Left cardiac atrium (tissue), 4 donors: ENCODE measurements around the gene ACSF2. TPM values are rescaled to one million over a fixed set of nuclear protein-coding genes. Genes with fewer than 3 reads are reported as not detected.
A peak's percentile ranks its signal among the peaks of the same experiment; 100 is the strongest.

Experiments used
- ATAC-seq, 2 donors: fragments of 200-7000 bp; cut with Tn5 transposase; one replicate each; pipeline ENCODE4 v1.9.1; 2020; ENCODE audit warnings: mild to moderate bottlenecking in 2 of 2, moderate library complexity in 2 of 2
- DNase-seq: peaks from one replicate; pipeline ENCODE4 v3.0.0-alpha.2; 2020
- intact Hi-C, 2 donors: fragments of 100-400 bp; cut with DNase I; formaldehyde crosslinking; loops; one replicate each; pipeline versions ENCODE4 v1.14.1 to v1.15.1; 2022 to 2023
- total RNA-seq, 2 donors: library from RNA; stranded (reverse); fragmentation: NEBNext Ultra II Directional; extraction: Animal tissue kit (Norgen Biotek cat#: 25700); gene quantifications; one replicate each; pipeline ENCODE4 v1.2.1, GENCODE V29; 2021
- donor health status: DM: no; HTN: yes; CAD: no.
- donor health status: DM: no; HTN: yes; CAD: no; lungs with severe emphysema.
- donor health status: DM: yes; HTN: yes; CAD: no.
- donor health status: Dilated cardiomyopathy.

ACSF2 gene
- total RNA-seq, 2 donors from 2014 or later: 64.8 to 66.4 TPM

DNA sequence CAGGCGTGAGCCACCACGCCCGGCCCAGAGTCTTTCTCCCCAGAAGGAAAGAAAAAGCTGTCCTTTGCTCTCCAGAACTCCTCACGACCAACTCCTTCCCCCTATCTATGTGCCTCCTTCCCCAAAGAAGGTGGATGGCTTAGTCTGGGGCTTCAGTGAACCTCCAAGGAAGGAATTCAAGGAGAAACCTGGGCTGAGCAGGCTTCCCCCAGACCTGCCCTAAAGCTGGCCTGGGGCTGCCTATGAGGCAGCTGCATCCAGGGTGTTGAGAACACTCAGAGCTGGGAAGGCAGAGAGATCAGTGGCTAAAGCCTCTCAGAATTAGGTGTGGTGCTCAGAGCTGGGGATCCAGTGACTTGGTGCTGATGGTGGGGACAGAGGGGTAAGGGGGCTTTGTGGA lies 3.8 kb downstream of the ACSF2 start:
- intact Hi-C loops: loop anchor here in 1 of 2 donors (5.0 kb wide), 1 partner anchor 48 kb away; the partner anchor contains the start of gene RSAD1
- no peak for DNase-seq
- no peak for ATAC-seq

DNA sequence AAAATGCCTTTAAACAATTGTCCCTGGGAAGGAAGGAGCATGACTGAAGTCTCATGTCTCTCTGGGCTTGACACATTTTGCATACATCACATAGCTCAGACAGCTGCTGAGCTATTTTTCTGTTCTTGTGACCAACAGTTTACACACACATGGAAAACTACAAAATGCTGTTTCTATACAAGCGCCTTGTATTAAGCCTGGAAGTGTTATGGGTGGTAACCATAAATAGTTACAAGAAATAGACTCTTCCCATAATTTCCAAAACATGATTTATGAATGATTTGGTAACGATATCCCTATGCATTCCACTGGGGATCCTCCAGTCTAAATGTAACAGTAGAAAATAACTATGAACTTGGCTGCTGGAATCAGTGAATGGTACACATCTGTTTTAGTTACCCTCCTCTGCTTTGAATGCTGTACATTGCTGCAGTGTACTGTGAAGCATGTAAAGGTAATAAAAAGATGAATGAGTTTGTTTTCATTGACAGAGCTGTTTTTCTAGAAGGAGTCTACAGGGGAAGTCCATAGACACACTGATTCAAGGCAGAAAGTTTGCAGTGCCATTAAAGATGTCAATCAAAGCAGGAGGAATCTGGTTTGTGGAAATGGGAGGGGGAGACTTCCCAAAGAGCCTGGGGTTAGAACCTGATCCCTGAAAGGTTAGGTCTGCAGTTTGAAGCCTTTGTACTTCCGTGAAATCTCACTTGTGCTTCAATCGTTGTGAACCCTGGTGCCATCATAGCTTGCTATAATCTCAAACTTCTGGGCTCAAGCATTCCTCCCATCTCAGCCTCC lies 5.0 kb downstream of the ACSF2 start:
- ATAC-seq: no peak
- DNase-seq: no peak
- intact Hi-C loops: no loop called here

DNA sequence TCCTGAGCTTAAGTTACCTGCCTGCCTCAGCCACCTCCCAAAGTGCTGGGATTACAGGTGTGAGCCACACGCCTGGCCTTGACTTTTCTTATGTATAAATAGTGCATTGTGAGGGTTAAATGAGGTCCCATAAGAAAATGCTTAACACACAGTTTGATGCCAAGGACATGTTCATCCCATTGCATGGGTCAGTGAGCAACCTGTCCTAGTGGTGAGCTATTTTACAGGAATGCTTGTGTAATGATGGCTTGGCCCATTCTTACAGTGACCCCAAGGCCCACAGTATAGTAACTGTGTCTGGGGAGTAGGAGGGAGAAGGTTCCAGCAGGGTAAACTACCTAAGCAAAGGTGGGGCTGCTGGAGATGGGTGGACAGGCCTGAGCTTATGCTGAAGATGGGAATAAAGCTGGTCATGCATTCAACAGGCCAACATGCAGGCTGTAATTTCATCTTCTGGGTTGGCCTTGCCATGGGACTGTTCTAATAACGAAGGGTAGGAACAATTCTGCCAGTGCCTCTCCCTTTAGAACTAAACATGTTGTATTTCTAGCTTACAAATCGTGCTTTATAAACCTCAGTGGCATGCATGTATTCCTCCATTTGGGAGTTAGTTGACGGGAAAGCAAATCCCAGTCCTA lies 6.2 kb downstream of the ACSF2 start:
- intact Hi-C loops: no loop called here
- ATAC-seq: no peak

DNA sequence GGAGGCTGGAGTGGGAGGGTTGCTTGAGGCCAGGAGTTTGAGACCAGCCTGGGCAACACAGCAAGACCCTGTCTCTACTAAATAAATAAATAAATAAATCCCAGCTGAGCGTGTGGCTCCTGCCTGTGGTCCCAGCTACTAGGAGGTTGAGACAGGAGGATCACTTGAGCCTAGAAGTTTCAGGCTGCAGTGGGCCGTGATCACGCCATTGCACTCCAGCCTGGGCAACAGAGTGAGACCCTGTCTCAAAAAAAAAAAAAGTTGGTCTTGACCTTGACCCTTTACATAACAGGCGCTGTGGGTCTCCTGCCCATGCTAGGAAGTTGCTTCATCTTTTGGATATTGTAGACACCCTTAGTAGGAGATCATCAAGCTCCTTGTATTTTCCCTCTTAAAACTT lies 11.4 kb downstream of the ACSF2 start:
- DNase-seq: no peak
- ATAC-seq: no peak
- intact Hi-C loops: no loop called here

More for the DNA sequence above, 6.2 kb downstream of the ACSF2 start:
- no peak for DNase-seq

DNA sequence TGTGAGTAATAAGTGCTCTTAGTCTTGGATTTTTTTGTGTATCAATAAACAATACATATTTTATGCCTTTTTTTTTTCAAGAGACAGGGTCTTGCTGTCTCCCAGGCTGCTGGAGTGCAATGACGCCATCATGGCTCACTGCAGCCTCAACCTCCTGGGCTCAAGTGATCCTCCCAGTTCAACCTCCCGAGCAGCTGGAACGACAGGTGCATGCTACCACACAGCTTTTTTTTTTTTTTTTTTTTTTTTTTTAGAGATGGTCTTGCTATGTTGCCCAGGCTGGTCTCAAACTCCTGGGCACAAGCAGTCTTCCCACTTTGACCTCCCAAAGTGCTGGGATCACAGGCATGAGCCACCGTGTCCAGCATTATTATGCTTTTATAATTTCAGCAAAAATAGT lies 13.0 kb downstream of the ACSF2 start:
- no peak for DNase-seq
- ATAC-seq: no peak
- intact Hi-C loops: no loop called here

DNA sequence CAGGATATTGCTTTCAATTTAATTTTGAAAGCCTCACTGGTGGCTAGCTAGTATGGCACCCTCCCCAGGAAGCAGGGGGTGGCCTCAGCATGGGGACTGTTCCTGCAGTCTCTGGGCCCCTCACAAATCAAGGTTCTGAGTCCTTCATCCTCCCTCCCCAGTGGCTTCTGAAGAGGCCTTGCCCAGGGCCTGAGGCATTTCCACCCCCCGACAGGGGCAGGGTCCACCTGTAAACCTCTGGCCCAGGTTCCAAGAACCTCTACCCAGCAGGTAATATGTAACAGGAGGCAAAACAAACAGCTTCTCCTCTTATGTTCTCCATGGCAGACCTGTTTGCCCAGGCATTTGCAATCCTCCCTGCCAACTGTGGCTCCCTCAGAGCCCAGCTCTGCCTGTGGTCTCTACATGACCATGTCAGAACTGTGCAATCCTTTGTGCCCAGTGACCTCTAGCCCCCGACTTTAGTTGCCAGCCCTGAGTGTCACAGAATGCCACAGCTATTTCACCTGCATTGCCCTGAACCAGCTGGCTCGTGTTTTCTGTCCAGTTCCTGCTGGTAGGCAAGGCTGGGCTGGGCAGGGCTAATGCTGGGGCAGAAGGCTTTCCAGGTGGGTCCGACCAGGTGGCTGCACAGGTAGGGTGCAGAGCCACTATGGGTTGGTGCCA lies 14.3 kb downstream of the ACSF2 start:
- peak in 1 of 2 donors; percentile 38 for ATAC-seq
- intact Hi-C loops: no loop called here
- DNase-seq: no peak

DNA sequence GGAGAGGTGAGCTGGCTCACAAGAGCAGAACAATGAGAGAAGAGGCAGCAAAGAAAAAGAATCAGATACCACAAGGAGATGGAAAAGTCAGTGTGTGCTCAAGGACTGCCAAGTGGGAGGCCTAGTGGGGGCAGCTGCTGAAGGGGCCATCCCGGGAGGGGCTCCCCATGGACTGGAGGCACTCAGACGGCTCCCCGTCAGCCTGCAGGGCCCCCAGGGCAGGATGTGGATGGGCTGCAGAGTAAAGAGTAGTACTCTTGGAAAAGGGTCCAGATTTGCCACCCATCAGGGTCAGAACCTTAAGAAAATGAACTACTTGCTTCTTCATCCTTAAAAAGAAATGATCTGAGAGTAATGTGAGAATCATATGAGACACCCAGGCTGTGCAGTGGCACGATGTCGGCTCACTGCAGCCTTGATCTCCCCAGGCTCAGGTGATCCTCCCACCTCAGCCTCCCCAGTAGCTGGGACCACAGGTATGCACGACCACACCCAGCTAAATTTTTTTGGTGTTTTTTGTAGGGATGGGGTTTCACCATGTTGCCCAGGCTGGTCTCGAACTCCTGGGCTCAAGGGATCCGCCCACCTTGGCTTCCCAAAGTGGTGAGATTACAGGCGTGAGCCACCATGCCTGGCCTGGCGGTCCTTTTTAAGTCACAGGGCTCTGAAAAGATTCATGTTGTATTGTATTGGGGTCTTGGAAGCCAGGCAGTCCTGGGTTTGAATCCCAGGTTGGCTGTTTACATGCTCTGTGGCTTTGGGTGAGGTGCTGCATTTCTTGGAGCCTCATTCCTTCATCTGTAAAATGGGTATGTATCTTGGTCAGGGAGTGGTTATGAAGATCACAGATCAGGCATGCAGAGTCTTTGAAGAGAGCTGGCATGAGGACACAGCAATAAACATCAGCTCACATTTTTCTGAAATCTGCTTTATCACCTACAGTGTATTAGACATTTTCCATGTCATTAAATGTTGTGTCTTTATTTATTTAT lies 15.1 kb downstream of the ACSF2 start:
- intact Hi-C loops: no loop called here
- ATAC-seq: no peak
- DNase-seq: no peak

DNA sequence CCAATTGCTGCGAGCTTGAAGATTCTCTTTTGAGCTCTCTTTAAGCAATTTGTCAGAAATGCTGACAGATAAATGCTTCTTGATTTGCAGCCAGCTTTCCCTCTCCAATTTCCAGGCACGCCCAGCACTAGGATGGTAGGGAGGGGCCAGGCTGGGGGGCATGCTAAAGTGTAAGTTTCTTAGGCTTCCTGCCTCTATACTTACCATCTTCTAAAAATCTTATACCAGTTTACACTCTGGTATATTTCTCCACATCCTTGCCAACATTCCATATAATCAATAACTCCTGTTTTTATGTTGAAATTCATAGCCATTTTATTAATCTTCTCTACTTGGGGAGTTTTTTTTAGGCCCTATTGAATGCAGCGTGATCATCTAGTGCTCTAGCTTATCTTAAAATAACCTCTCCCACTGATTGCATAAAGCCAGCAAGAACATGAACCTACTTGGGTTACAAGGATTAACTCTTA lies 17.5 kb downstream of the ACSF2 start:
- DNase-seq (peak; percentile 52), ATAC-seq (peak; percentile 60 to 85)
- intact Hi-C loops: no loop called here

DNA sequence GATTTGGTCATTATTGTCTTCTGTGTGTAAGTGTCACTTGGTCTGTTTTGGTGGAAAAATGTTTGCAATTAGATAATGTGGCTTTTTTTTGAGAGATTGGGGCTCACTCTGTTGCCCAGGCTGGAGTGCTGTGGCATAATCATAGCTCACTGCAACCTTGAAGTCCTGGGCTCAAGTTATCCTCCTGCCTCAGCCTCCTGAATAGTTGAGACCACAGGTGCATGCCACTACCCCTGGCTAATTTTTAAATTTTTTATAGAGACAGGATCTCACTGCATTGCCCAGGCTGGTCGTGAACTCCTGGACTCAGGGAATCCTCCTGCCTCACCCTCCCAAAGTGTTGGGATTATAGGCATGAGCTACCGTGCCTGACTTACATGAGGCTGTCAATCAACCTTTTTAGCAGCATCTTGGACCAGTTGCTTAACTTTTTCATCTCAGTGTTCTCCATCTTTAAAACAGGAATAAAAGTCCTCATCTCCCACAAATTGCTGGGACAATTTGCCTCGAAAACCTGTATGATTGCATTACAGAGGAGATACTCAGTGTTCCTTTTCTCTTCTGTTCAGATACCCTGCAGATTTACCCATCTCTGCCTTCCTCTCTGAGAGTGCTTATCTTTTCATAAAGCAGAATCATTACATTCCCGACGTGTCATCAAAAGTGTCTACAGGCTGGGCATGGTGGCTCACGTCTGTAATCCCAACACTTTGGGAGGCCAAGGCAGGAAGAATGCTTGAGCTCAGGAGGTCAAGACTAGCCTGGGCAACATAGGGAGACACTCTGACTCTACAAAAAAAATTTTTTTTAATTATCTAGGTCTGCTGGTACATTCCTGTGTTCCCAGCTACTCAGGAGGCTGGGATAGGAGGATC lies 19.1 kb downstream of the ACSF2 start:
- ATAC-seq: no peak
- intact Hi-C loops: no loop called here
- no peak for DNase-seq

DNA sequence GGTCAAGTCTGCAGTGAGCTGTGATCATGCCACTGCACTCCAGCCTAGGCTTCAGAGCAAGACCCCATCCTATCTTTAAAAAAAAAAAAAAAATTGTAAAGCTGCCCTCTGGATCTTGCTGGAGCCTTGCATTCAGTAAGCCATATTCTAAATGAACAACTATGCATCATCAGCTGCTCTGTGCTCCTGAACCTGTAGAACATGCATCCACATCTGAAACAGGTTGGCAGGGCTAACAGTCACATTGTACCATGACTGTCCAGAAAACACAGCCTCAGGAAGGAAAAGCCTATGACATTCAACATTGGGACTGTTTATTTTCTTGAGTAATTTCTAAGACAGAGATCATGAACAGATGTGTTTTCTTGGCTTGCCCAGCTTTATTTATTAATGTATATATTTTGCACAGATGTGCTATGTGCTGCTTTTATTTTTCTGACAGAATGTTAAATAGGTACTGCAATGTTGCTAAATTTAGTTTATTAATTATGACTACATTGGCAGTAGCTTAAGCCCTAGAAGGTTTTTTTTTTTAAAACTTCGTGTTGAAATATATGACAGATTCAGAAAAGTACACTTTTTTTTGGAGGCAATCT lies 19.8 kb downstream of the ACSF2 start:
- ATAC-seq (no peak), DNase-seq (no peak)
- intact Hi-C loops: no loop called here

DNA sequence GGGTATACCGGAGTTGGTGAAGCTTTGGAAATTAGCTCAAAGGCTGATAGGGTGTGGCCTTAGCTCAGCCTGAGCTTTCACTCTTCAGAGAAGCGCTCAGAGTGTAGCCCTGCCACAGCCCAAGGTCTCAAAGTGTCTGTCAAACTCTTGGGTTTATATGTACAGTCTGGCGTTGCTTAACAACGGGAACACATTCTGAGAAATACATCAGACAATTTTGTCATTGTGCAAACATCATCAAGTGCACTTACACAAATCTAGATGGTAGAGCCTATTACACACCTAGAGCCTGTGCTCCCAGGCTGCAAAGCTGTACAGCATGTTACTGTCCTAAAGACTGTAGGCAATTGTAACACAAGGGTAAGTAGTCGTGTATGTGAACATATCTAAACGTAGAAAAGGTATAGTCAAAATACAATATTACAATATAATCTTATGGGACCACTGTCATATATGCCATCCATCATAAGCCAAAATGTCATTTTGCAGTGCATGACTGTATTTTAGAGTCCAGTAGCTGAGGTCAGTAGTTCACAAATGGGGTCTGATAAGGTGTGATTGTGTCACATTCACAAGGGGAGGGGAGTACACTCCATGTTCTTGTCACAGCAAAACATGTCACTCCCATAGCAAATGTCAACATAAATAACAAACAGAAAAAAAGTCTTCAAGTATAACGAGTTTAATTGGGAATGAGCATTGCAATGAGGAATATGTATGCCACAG lies 22.0 kb downstream of the ACSF2 start:
- no peak for DNase-seq
- intact Hi-C loops: no loop called here
- ATAC-seq: peak; percentile 17 to 21

DNA sequence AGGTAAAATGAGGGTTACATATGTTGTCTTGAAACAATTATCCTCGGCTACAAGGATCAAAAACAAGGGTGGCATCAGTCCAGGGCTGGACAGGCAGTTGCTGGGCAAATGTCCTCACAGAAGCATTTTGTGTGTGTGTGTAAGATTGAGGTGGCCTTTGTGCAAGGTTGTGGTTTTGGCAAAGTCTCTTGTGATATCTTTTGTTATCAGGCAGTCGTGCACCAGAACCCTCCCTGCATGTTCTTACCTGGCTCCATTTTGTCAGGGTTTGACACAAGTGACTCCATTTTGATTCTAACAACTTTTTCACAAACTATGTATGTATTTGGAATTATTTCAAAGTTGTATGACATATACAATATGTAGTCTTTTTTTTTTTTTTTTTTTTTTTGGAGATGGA lies 22.6 kb downstream of the ACSF2 start:
- ATAC-seq (no peak), DNase-seq (no peak)
- intact Hi-C loops: no loop called here

DNA sequence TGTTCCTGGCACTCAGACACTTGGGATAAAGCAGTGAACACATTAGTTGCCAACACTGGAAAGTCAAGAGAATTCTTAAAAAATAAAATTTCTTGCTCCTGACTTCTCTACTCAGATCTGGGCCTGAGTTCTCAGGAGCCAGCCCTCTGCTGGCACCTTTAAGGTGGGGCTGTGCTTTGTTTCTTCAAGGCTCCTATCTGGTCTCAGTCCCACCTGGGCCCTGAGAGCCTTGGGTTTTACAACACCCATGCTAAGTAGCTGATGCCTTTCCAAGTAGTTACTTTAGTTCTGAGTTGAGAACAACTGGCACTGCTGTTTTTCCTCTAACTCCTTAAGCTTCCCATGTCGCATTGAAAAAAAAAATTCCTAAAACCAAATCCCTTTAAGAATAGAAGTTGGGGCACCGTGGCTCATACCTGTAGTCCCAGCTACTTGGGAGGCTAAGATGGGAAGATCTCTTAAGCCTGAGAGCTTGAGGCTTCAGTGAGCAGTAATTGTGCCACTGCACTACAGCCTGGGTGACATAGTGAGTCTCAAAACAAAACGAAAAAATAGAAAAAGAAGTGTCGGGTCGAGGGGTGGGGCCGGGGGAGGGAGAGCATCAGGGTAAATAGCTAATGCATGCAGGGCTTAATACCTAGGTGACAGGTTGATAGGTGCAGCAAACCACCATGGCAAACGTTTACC lies 26.1 kb downstream of the ACSF2 start:
- no peak for ATAC-seq
- intact Hi-C loops: no loop called here

DNA sequence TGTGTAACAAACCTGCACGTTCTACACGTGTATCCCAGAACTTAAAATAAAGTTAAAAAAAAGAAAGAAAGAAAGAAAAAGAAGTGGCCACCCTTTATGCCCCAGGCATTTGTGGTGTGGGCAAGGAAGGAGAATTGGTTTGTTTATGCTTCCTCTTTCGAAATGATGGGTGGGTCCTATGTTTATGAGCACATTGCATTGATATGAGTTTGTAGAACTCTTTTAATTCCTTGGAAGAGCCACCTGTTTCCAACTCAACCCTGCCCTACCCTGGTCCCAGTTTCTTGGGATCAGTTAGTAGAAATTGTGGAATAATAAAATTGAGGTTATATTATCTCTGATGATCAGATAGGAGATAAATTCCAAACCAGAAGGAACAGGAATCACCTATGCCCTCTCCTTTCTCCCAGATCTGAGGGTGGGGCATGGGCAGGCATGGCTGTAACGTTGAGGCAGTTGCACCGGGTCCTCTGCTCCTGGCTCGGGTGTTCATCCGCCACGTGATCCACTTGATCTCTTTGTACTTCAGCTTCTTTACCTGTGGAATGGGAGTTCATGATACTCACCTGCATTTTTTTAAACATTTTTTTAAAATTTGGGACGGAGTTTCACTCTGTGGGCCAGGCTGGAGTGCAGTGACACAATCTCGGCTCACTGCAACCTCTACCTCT lies 26.7 kb downstream of the ACSF2 start:
- ATAC-seq: peak in 1 of 2 donors; percentile 36
- no peak for DNase-seq
- intact Hi-C loops: no loop called here

More for the DNA sequence above, 26.1 kb downstream of the ACSF2 start:
- DNase-seq: no peak

DNA sequence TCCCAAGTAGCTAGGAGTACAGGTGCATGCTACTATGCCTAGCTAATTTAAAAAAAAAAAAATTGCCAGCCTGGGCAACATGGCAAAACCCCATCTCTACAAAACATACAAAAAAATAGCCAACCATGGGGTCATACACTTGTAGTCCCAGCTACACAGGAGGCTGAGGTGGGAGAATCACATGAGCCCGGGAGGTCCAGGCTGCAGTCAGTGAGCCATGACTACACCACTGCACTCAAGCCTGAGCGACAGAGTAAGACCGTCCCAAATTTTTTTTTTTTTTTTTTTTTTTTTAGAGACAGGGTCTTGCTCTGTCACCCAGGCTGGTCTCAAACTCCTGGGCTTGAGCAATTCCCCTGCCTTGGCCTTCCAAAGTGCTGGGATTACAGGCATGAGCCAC lies 27.9 kb downstream of the ACSF2 start:
- DNase-seq: no peak
- ATAC-seq: no peak
- intact Hi-C loops: no loop called here

DNA sequence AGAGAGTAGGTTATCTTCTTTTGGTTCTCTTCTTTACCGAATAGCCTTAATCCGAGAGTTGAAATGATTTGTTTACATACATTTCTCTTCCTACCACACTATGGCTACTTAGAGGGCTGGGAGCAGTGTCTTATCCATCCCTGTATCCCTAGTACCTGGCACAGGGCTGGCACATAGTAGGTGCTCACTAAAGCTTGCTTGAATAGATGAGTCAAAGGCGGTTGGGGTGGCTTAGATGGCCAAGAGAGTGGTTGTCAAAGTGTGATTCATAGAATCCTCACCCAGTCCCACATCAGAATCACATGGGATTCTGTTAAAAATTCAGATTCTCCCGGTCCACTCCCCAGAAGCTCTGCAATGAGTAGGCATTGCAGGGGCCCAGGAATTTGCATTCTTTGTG lies 31.6 kb downstream of the ACSF2 start:
- intact Hi-C loops: no loop called here
- ATAC-seq (no peak), DNase-seq (no peak)
